GM06990 (cell line): Measurements from ENCODE around the gene NME5.
A peak's percentile ranks its signal among the peaks of the same experiment; 100 is the strongest.

Source experiments
- DNase-seq: peaks from one replicate; pipeline ENCODE4 v3.0.0-alpha.2; 2011; ENCODE audit not compliant: insufficient read length; ENCODE audit errors: extremely low read depth
- H3K27me3 ChIP-seq: replicated peaks from 2 replicates; pipeline ENCODE4 v1.6.0; 2011; ENCODE audit warnings: low read length; ENCODE audit not compliant: control insufficient read depth, insufficient read depth
- H3K36me3 ChIP-seq: 2 replicates; pipeline ENCODE4 v1.5.1; 2011; ENCODE audit warnings: low read length; ENCODE audit not compliant: control insufficient read depth, insufficient read depth
- H3K4me3 ChIP-seq: replicated peaks from 2 replicates; pipeline ENCODE4 v1.5.1; 2011; ENCODE audit warnings: low read depth, mild to moderate bottlenecking, control low read depth, low read length
- TF ChIP-seq, protein P1 (sequence below): IDR thresholded peaks from 2 replicates; pipeline ENCODE4 v1.5.1; 2011; ENCODE audit warnings: low read length, control low read depth, mild to moderate bottlenecking, inconsistent platforms; ENCODE audit not compliant: insufficient read depth, poor library complexity, severe bottlenecking

The NME5 gene, protein sequence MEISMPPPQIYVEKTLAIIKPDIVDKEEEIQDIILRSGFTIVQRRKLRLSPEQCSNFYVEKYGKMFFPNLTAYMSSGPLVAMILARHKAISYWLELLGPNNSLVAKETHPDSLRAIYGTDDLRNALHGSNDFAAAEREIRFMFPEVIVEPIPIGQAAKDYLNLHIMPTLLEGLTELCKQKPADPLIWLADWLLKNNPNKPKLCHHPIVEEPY

DNA sequence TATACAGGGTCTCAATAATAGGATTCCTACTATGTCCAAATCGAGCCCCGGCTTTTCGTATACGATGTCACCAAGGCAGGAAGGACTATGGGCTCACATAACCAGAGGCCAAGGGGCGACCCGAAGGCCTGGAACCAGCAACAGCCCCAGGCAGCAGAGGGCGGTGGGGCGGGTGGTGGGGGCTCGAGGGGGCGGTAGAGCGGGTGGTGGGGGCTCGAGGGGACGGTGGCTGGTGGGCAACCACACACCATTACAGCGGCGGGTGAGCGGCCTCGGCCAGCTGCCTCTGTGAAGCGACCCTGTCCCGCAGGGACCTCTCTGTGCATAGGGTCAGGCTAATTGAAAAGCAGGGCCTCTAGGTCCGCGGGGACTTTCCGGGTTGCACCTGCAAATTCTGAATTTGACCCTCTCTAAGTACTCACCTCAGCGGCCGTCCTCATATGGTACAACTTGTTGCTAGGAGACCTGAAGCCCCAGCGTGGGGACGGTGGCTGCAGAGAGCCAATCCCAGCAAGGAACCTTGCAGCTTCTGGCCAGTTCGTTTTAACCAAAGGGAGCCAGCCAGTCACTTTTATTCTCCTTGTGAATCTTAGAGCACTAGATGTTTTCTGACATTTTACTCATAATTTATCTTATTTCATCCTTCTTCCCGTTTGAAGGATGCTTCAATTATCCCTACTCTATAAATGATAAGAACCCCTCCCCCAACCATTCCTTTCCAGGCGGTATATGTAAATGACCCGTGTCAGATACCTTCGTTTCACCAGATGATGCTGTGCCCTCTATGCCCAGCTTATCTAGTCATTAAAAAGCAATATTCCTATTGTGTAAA is at the start of gene NME5:
Gene NME5, minus strand, starts transcription at position 480 of the 832 bp plus-strand sequence. CDS start 648 bp downstream, outside the sequence.
- DNase-seq: peak; percentile 13
- no peaks in the 10 kb centered on the region for H3K36me3 ChIP-seq
- TF ChIP-seq, protein P1, sequence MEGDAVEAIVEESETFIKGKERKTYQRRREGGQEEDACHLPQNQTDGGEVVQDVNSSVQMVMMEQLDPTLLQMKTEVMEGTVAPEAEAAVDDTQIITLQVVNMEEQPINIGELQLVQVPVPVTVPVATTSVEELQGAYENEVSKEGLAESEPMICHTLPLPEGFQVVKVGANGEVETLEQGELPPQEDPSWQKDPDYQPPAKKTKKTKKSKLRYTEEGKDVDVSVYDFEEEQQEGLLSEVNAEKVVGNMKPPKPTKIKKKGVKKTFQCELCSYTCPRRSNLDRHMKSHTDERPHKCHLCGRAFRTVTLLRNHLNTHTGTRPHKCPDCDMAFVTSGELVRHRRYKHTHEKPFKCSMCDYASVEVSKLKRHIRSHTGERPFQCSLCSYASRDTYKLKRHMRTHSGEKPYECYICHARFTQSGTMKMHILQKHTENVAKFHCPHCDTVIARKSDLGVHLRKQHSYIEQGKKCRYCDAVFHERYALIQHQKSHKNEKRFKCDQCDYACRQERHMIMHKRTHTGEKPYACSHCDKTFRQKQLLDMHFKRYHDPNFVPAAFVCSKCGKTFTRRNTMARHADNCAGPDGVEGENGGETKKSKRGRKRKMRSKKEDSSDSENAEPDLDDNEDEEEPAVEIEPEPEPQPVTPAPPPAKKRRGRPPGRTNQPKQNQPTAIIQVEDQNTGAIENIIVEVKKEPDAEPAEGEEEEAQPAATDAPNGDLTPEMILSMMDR: no peak
- peak within 1 kb of the TSS; percentile 59 for H3K4me3 ChIP-seq
- H3K27me3 ChIP-seq: no peaks in the 10 kb centered on the region

DNA sequence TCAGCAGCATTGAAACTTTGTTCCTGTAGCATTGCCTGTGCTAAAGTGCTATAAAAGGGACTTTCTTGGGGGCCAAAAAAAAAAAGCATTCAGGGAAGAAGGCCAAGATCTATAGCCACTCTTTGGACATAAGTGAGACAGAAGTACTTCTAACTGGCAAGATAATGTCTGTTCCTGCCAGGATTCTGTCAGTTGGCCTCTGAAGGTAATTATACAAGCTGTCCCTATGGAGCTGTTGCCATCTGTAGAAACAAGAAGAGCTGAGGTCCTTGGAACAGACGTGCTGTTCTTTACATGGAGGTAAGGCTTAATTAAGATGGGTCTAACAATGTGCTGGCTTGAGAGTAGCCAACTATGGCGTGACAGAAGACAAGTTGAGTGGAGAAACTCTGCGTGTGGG is 49.4 kb upstream of the NME5 start:
- Histone ChIP-seq H3K4me3 (no peak overlapping the region), H3K36me3 (peaks cover 35% of the 10 kb centered on the region), H3K27me3 (no peaks in the 10 kb centered on the region)
- TF ChIP-seq, protein P1: no peak
- no peak for DNase-seq

DNA sequence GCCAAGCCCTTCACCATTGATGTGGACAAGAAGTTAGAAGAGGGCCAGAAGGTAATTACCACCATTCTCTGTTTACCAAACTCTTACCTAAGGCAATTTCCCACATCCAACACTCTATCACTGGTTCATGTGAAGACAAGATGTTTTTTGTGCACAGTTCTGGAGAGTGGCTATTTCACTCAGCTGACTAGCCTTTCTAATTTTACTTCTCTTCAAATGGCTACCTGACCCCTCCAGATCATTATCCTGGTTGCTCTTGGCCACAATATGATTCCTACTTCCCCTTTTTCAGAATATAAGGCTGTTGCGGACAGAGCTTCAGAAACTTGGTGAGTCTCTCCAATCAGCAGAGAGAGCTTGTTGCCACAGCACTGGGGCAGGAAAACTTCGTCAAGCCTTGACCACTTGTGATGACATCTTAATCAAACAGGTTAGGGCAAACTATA is 46.8 kb upstream of the NME5 start:
- Histone ChIP-seq H3K36me3 (peaks cover 50% of the 10 kb centered on the region), H3K4me3 (no peak overlapping the region), H3K27me3 (no peaks in the 10 kb centered on the region)
- TF ChIP-seq, protein P1: no peak
- peak; percentile 23 for DNase-seq

DNA sequence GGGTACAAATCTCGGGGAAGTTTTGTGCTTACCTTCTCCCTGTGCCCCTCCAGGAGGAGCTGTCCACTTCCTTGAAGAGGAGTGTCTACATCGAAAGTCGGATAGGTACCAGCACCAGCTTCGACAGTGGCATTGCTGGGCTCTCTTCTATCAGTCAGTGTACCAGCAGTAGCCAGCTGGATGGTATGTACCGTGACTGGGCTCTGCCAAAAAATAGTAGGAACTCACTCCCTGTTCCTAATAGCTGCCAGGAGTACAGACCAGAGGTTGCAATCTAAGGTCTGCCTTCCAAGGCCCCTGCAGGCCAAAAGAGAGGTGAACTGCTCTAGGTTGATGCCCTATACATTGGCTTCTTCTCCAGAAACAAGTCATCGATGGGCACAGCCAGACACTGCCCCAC is 43.6 kb upstream of the NME5 start:
- DNase-seq: no peak
- Histone ChIP-seq H3K4me3 (no peak overlapping the region), H3K36me3 (peaks cover 42% of the 10 kb centered on the region), H3K27me3 (no peaks in the 10 kb centered on the region)
- TF ChIP-seq, protein P1: no peak

DNA sequence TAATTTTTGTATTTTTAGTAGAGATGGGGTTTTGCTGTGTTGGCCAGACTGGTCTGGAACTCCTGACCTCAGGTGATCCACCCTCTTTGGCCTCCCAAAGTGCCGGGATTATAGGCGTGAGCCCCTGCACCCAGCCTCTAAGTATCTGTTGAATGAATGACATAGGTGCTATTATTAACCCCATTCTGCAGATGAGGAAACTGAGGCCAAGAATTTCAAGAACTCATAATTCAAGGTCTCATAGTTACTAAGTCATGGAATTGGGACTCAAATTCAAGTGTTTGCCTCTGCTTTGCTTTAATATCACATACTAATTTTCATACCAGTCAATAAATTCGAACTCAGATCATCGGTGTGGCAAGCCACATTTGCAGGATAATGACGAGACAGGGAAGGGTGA is 41.6 kb upstream of the NME5 start:
- no peak overlapping the region for H3K4me3 ChIP-seq
- no peak for DNase-seq
- TF ChIP-seq, protein P1: no peak
- H3K27me3 ChIP-seq: no peaks in the 10 kb centered on the region
- H3K36me3 ChIP-seq: peaks cover 36% of the 10 kb centered on the region
